Activated B cell treated with CpG ODN at 0.5 μM for 24 hours (primary cell): Measurements from ENCODE around the gene CERS1. TPM values are rescaled to one million over a fixed set of nuclear protein-coding genes. Genes with fewer than 3 reads are reported as not detected.

Source experiments
- ATAC-seq: fragments of 200-7000 bp; cut with Tn5 transposase; one replicate; pipeline ENCODE4 v1.10.0; 2021; ENCODE audit warnings: low read depth, mild to moderate bottlenecking, moderate library complexity
- CTCF ChIA-PET: fragments of 350-600 bp; sonication (Branson Sonifier 250); formaldehyde crosslinking; loops from one replicate; lab custom pipeline; 2021; ENCODE audit warnings: antibody characterized with exemption; lab: Charles Lee
- POLR2A ChIA-PET: fragments of 350-600 bp; sonication (Branson Sonifier 250); formaldehyde crosslinking; loops from one replicate; lab custom pipeline; 2021; ENCODE audit warnings: antibody characterized with exemption; lab: Charles Lee
- DNase-seq: peaks from one replicate; pipeline ENCODE4 v3.0.0; 2022
- H3K27ac Mint-ChIP-seq: one replicate; pipeline ENCODE4 v1.8.0; 2020; ENCODE audit warnings: mixed read lengths
- H3K27me3 Mint-ChIP-seq: one replicate; pipeline ENCODE4 v1.8.0; 2021; ENCODE audit warnings: mixed read lengths
- H3K36me3 Mint-ChIP-seq: one replicate; pipeline ENCODE4 v1.8.0; 2021; ENCODE audit warnings: low read depth, mixed read lengths
- H3K4me1 Mint-ChIP-seq: one replicate; pipeline ENCODE4 v1.8.0; 2021; ENCODE audit warnings: mixed read lengths
- H3K4me3 Mint-ChIP-seq: one replicate; pipeline ENCODE4 v1.8.0; 2020; ENCODE audit warnings: mild to moderate bottlenecking, mixed read lengths
- H3K9me3 Mint-ChIP-seq: one replicate; pipeline ENCODE4 v1.8.0; 2020; ENCODE audit warnings: mixed read lengths
- CTCF ChIP-seq: fragments of 200-600 bp; IDR thresholded peaks from one replicate; pipeline ENCODE4 v1.8.0; 2022; ENCODE audit warnings: antibody characterized with exemption, mild to moderate bottlenecking
- intact Hi-C: fragments of 100-400 bp; cut with micrococcal nuclease; formaldehyde crosslinking; loops from one replicate; pipeline ENCODE4 v1.15.1; 2024
- total RNA-seq: library from RNA; stranded (reverse); gene quantifications from 2 replicates; pipeline ENCODE4 v1.2.3, GENCODE V29; 2022

The CERS1 gene
- total RNA-seq, 1 donor from 2014 or later, result not detected

- POLR2A ChIA-PET, result no interaction called here
- H3K27ac Mint-ChIP-seq, result no peak overlapping the region
- intact Hi-C loops, result loop anchor here (5.0 kb wide), 2 partner anchors 128 to 393 kb away; partner anchors contain the start of gene ISYNA1
- peaks cover 5% of the 10 kb centered on the region for H3K9me3 Mint-ChIP-seq
- no peak overlapping the region for H3K4me3 Mint-ChIP-seq
- no peaks in the 10 kb centered on the region for H3K27me3 Mint-ChIP-seq
- TF ChIP-seq CTCF, result no peak
- H3K36me3 Mint-ChIP-seq, result peaks cover 27% of the 10 kb centered on the region
- DNase-seq, result no peak
- ATAC-seq, result no peak
- peaks cover 24% of the 10 kb centered on the region for H3K4me1 Mint-ChIP-seq
- CTCF ChIA-PET, result no interaction called here
Measured at GRCh38 chr19:18830488-18830887, 65.5 kb downstream of the CERS1 start.

- ATAC-seq (no peak), DNase-seq (no peak)
- peaks cover 2% of the 10 kb centered on the region for H3K27me3 Mint-ChIP-seq
- CTCF ChIA-PET, result interaction anchor here (1.0 kb wide), 1 partner anchor 19 kb away, joined by 3 read pairs; no protein-coding TSS in a partner anchor
- H3K4me1 Mint-ChIP-seq, result peaks cover 9% of the 10 kb centered on the region
- H3K9me3 Mint-ChIP-seq, result peaks cover 5% of the 10 kb centered on the region
- POLR2A ChIA-PET, result interaction anchor here (0.7 kb wide), 1 partner anchor 184 kb away, joined by 3 read pairs; no protein-coding TSS in a partner anchor
- H3K4me3 Mint-ChIP-seq, result no peak overlapping the region
- H3K27ac Mint-ChIP-seq, result no peak overlapping the region
- intact Hi-C loops, result no loop called here
- H3K36me3 Mint-ChIP-seq, result peaks cover 10% of the 10 kb centered on the region
- TF ChIP-seq CTCF, result no peak
Measured at GRCh38 chr19:18828786-18829185, 67.2 kb downstream of the CERS1 start.

Other genes with a start within 250 kb of the CERS1 start
- 13.1 and 15.5 TPM in 2 replicates for gene CRTC1, start 212.5 kb downstream of the CERS1 start, total RNA-seq
- gene COMP, start 104.9 kb downstream of the CERS1 start, total RNA-seq, result 0.10 and 0.16 TPM in 2 replicates
- 93.2 and 107 TPM in 2 replicates for gene UPF1, start 64.2 kb downstream of the CERS1 start, total RNA-seq
- 182 and 253 TPM in 2 replicates for gene COPE, start 23.2 kb upstream of the CERS1 start, total RNA-seq
- gene DDX49, start 23.6 kb upstream of the CERS1 start, total RNA-seq, result 49.0 and 53.6 TPM in 2 replicates
- 1.9 and 2.3 TPM in 2 replicates for gene HOMER3, start 45.1 kb upstream of the CERS1 start, total RNA-seq
- gene SUGP2, start 137.4 kb upstream of the CERS1 start, total RNA-seq, result 121 and 122 TPM in 2 replicates
- gene ARMC6, start 137.4 kb upstream of the CERS1 start, total RNA-seq, result 33.3 and 37.9 TPM in 2 replicates
- gene SLC25A42, start 167.8 kb upstream of the CERS1 start, total RNA-seq, result 14.2 and 17.5 TPM in 2 replicates
- 20.8 and 22.6 TPM in 2 replicates for gene TMEM161A, start 242.3 kb upstream of the CERS1 start, total RNA-seq